DND-41 (cell line): Measurements from ENCODE around the gene USP17L5.
"Not testable (repeated sequence)": the region's sequence is repeated elsewhere in the genome, so short reads cannot be mapped to it uniquely, and the experiment has no call there.

Experiments
- EZH2 ChIP-seq: IDR thresholded peaks from 3 replicates; pipeline ENCODE4 v1.6.1; 2012; ENCODE audit warnings: borderline replicate concordance, low read depth, mild to moderate bottlenecking, moderate library complexity, low read length, inconsistent platforms; ENCODE audit not compliant: severe bottlenecking
- TF ChIP-seq, protein P1 (sequence below): IDR thresholded peaks from 2 replicates; pipeline ENCODE4 v1.5.1; 2012; ENCODE audit warnings: borderline replicate concordance, low read length, moderate library complexity, mild to moderate bottlenecking; ENCODE audit not compliant: poor library complexity, severe bottlenecking; ENCODE audit errors: extremely low read depth

DNA sequence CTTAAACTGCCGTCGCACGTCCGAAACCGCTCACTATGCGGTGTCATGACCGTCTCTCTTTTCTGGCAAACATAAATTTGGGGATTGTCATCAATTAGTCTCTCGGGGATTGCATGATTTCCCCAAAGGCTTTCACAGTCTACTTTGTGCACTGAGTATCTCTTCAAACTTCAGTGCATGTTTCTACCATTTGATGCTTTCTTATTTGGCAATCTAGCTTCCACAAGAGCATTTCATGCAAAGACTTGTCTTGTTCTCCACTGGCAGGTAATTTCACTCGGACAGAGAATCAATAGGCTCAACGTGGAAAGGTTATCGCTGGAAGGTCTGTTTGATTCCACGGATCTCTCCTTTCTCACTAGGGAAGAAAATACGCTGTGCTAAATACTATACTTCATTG lies 15.0 kb upstream of the USP17L5 start:
- TF ChIP-seq, protein P1, sequence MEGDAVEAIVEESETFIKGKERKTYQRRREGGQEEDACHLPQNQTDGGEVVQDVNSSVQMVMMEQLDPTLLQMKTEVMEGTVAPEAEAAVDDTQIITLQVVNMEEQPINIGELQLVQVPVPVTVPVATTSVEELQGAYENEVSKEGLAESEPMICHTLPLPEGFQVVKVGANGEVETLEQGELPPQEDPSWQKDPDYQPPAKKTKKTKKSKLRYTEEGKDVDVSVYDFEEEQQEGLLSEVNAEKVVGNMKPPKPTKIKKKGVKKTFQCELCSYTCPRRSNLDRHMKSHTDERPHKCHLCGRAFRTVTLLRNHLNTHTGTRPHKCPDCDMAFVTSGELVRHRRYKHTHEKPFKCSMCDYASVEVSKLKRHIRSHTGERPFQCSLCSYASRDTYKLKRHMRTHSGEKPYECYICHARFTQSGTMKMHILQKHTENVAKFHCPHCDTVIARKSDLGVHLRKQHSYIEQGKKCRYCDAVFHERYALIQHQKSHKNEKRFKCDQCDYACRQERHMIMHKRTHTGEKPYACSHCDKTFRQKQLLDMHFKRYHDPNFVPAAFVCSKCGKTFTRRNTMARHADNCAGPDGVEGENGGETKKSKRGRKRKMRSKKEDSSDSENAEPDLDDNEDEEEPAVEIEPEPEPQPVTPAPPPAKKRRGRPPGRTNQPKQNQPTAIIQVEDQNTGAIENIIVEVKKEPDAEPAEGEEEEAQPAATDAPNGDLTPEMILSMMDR: not testable (repeated sequence)
- TF ChIP-seq EZH2: not testable (repeated sequence)
